DOHH2 (cell line): ENCODE data around the gene KIAA1549.

ENCODE experiments used
- H3F3A ChIP-seq: fragments of 200-600 bp; sonication (generic), shearing (Covaris generic); 2 replicates; pipeline ENCODE4 v1.6.0; 2016; ENCODE audit warnings: antibody characterized with exemption, mild to moderate bottlenecking; ENCODE audit not compliant: control insufficient read depth, insufficient read depth
- H3K27ac ChIP-seq: fragments of 200-600 bp; sonication (generic); 2 replicates; pipeline ENCODE4 v1.5.1; 2014; ENCODE audit warnings: low read depth, mild to moderate bottlenecking, low read length, moderate library complexity
- H3K27me3 ChIP-seq: fragments of 200-600 bp; sonication (generic); 2 replicates; pipeline ENCODE4 v1.6.1; 2014; ENCODE audit warnings: mild to moderate bottlenecking, low read length, mixed read lengths; ENCODE audit not compliant: control insufficient read depth
- H3K36me3 ChIP-seq: fragments of 200-600 bp; sonication (generic); 2 replicates; pipeline ENCODE4 v1.6.1; 2014; ENCODE audit warnings: mild to moderate bottlenecking, low read length, moderate library complexity, mixed read lengths; ENCODE audit not compliant: control insufficient read depth
- H3K4me1 ChIP-seq: fragments of 200-600 bp; sonication (generic); 2 replicates; pipeline ENCODE4 v1.6.1; 2014; ENCODE audit warnings: mild to moderate bottlenecking, low read length, mixed read lengths; ENCODE audit not compliant: control insufficient read depth
- H3K4me2 ChIP-seq: fragments of 200-600 bp; sonication (generic); 2 replicates; pipeline ENCODE4 v1.6.0; 2014; ENCODE audit warnings: mild to moderate bottlenecking, low read length, moderate library complexity
- H3K4me3 ChIP-seq: fragments of 200-600 bp; sonication (generic); 2 replicates; pipeline ENCODE4 v1.5.1; 2014; ENCODE audit warnings: mild to moderate bottlenecking, low read length, mixed read lengths
- H3K79me2 ChIP-seq: fragments of 200-600 bp; sonication (generic); 2 replicates; pipeline ENCODE4 v1.6.1; 2014; ENCODE audit warnings: mild to moderate bottlenecking, low read length, mixed read lengths; ENCODE audit not compliant: control insufficient read depth
- H3K9me2 ChIP-seq: fragments of 200-600 bp; sonication (generic); replicated peaks from 2 replicates; pipeline ENCODE4 v1.6.1; 2014; ENCODE audit warnings: mild to moderate bottlenecking, low read length, mixed read lengths; ENCODE audit not compliant: control insufficient read depth
- H3K9me3 ChIP-seq: fragments of 200-600 bp; sonication (generic); 2 replicates; pipeline ENCODE4 v1.6.1; 2014; ENCODE audit warnings: antibody characterized with exemption, low read length, mixed read lengths; ENCODE audit not compliant: control insufficient read depth, insufficient read depth
- H4K20me1 ChIP-seq: fragments of 200-600 bp; sonication (generic); 2 replicates; pipeline ENCODE4 v1.6.0; 2014; ENCODE audit warnings: low read depth, mild to moderate bottlenecking, antibody characterized with exemption, low read length, moderate library complexity; ENCODE audit not compliant: control insufficient read depth, insufficient read depth
- EZH2phosphoT487 ChIP-seq: fragments of 200-600 bp; sonication (generic); IDR thresholded peaks from 2 replicates; pipeline ENCODE4 v1.6.1; 2017; ENCODE audit warnings: borderline replicate concordance, mild to moderate bottlenecking, antibody characterized with exemption, low read length, moderate library complexity, mixed read lengths
- TF ChIP-seq, protein P1 (sequence below): fragments of 200-600 bp; sonication (generic); IDR thresholded peaks from one replicate; pipeline ENCODE4 v1.5.1; 2014; ENCODE audit warnings: antibody characterized with exemption, mild to moderate bottlenecking, low read depth, low read length; ENCODE audit not compliant: poor library complexity, severe bottlenecking

KIAA1549 gene

DNA sequence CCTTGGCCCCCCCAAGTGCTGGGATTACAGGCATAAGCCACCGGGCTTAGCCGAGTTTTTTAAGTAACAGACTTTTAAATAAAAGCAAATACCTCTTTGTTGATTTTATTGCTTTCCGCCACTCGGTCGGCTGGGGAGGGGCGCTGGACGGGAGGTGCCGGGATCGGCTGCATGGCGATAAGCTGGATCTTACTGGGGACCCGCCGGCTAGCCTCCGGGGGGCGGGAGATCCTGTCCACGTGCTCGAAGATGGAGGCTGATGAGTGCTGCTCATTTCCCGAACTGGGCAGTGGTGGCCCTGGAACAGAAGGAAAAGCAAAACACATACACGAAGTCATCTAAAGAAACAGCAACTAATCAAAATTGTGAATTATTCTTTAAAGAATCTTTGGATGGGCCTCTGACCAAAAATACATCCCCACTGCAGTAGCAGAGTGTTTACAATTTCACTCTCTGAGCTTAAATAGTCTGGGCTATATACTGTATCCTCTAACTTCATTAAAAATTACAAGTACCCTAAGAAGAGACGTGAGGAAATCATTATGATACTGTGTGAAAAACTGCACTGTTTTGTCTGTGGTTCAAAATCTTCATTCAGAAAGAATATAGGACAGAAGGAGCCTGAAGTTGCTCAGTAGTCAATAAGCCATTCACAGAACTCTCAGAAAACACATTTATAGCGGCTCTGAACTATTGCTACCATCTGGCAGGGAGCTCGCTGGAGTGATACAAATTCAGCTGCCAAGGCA lies 110.0 kb downstream of the KIAA1549 start:
- Histone ChIP-seq H3K9me2 (no peaks in the 10 kb centered on the region), H4K20me1 (no peaks in the 10 kb centered on the region), H3F3A (no peaks in the 10 kb centered on the region), H3K36me3 (no peaks in the 10 kb centered on the region), H3K79me2 (no peaks in the 10 kb centered on the region), H3K4me1 (0 out of 2 replicates have a peak, but pooled peaks cover under 1% of the 10 kb centered on the region), H3K4me3 (no peak overlapping the region), H3K4me2 (no peak overlapping the region), H3K27ac (no peak overlapping the region), H3K27me3 (peaks cover 11% of the 10 kb centered on the region; the same call in 1 of the 2 replicates), H3K9me3 (no peaks in the 10 kb centered on the region)
- TF ChIP-seq, protein P1, sequence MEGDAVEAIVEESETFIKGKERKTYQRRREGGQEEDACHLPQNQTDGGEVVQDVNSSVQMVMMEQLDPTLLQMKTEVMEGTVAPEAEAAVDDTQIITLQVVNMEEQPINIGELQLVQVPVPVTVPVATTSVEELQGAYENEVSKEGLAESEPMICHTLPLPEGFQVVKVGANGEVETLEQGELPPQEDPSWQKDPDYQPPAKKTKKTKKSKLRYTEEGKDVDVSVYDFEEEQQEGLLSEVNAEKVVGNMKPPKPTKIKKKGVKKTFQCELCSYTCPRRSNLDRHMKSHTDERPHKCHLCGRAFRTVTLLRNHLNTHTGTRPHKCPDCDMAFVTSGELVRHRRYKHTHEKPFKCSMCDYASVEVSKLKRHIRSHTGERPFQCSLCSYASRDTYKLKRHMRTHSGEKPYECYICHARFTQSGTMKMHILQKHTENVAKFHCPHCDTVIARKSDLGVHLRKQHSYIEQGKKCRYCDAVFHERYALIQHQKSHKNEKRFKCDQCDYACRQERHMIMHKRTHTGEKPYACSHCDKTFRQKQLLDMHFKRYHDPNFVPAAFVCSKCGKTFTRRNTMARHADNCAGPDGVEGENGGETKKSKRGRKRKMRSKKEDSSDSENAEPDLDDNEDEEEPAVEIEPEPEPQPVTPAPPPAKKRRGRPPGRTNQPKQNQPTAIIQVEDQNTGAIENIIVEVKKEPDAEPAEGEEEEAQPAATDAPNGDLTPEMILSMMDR: no peak
- no peak for TF ChIP-seq EZH2phosphoT487

DNA sequence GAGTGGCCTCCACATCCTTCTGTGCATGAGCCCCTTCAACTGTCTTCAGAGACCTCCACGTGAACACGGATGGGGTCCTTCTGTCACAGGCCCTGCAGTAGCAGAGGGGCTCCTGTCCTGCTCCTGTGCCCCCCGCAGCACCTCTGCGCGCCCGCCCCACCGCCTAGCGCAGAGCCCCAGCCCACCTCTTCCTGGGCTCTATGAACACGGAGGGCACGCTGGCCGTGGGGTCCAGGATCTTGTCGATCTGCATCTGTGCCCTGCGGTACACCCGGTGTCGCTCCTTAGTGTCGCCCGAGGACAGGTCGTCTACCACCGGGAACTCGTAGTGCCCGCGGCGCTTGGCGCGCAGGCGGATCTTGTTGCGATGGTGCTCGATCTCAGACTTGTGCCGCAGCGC lies 111.8 kb downstream of the KIAA1549 start:
- Histone ChIP-seq H3K4me2 (no peak overlapping the region), H3K4me1 (0 out of 2 replicates have a peak, but pooled peaks cover 3% of the 10 kb centered on the region), H3K9me2 (no peaks in the 10 kb centered on the region), H4K20me1 (no peaks in the 10 kb centered on the region), H3K9me3 (no peaks in the 10 kb centered on the region), H3K4me3 (no peak overlapping the region), H3K36me3 (no peaks in the 10 kb centered on the region), H3K27ac (no peak overlapping the region), H3F3A (no peaks in the 10 kb centered on the region), H3K27me3 (peaks cover 9% of the 10 kb centered on the region; the same call in 1 of the 2 replicates), H3K79me2 (no peaks in the 10 kb centered on the region)
- TF ChIP-seq EZH2phosphoT487: no peak
- TF ChIP-seq, protein P1: no peak

DNA sequence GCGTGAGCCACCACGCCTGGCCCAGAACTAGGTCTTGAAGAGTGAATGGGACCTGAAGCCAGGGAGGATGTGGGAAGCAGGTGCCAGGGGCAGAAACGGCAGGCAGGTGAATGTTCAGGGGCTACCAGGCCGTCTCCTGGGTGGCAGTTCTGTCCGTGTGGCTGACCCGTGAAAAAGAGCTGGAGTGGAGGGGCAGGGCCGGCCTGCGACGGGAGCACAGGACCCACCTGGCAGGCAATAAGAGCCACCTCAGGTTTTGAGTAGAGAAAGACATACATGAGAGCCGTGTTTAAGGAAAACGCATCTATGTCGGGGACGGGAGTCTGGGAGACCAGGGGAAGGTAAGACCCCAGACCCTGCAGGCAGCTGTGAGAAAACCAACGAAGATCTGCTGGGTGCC lies 112.5 kb downstream of the KIAA1549 start:
- H3K4me3 ChIP-seq: no peak overlapping the region
- H3K27ac ChIP-seq: no peak overlapping the region
- H3K4me2 ChIP-seq: no peak overlapping the region
- no peaks in the 10 kb centered on the region for H3F3A ChIP-seq
- H3K9me2 ChIP-seq: no peaks in the 10 kb centered on the region
- H4K20me1 ChIP-seq: no peaks in the 10 kb centered on the region
- H3K27me3 ChIP-seq: peaks cover 9% of the 10 kb centered on the region; the same call in 1 of the 2 replicates
- no peaks in the 10 kb centered on the region for H3K36me3 ChIP-seq
- TF ChIP-seq, protein P1: no peak
- TF ChIP-seq EZH2phosphoT487: no peak
- H3K4me1 ChIP-seq: 0 out of 2 replicates have a peak, but pooled peaks cover 3% of the 10 kb centered on the region
- no peaks in the 10 kb centered on the region for H3K9me3 ChIP-seq
- H3K79me2 ChIP-seq: no peaks in the 10 kb centered on the region
